HEK293 (cell line): ENCODE data around the gene TMEM198.

ENCODE experiments used
- CTCF ChIA-PET: fragments of 350-600 bp; formaldehyde crosslinking; extraction: SDS; loops from one replicate; lab custom pipeline; 2021; ENCODE audit warnings: antibody characterized with exemption; lab: Yijun Ruan, JAX
- POLR2A ChIA-PET: fragments of 300-600 bp; formaldehyde crosslinking; extraction: SDS; loops from one replicate; lab custom pipeline; 2020; ENCODE audit warnings: antibody characterized with exemption, inconsistent platforms; lab: Yijun Ruan, JAX
- H3K27ac ChIP-seq: fragments of 200-500 bp; sonication (Bioruptor generic); 2 replicates; pipeline ENCODE4 v1.5.1; 2014; ENCODE audit warnings: low read depth, low read length, control low read depth, inconsistent platforms; ENCODE audit errors: extremely low read depth
- H3K36me3 ChIP-seq, 2 experiments: fragments of 200-500 bp in 1 of 2; sonication (Bioruptor generic) in 1 of 2; 1 replicate in 1 of 2; 2 replicates in 1 of 2; pipeline ENCODE4 v1.5.1; 2014 to 2017; ENCODE audit warnings: inconsistent platforms in 2 of 2, low read length in 2 of 2; ENCODE audit not compliant: control insufficient read depth in 2 of 2, insufficient read depth in 1 of 2
- H3K4me1 ChIP-seq: fragments of 200-500 bp; sonication (Bioruptor generic); 2 replicates; pipeline ENCODE4 v1.5.1; 2014; ENCODE audit warnings: mild to moderate bottlenecking, low read length, inconsistent platforms; ENCODE audit not compliant: control insufficient read depth, insufficient read depth
- H3K4me3 ChIP-seq: 2 replicates; pipeline ENCODE4 v1.5.1; 2011; ENCODE audit warnings: low read depth, mild to moderate bottlenecking, control low read depth, low read length, moderate library complexity
- H3K9me3 ChIP-seq: fragments of 200-500 bp; sonication (Bioruptor generic); 2 replicates; pipeline ENCODE4 v1.5.1; 2014; ENCODE audit warnings: low read depth, low read length, inconsistent platforms; ENCODE audit not compliant: control insufficient read depth, insufficient read depth
- GLI4 ChIP-seq: fragments of 450-650 bp; formaldehyde crosslinking; IDR thresholded peaks from 2 replicates; pipeline ENCODE4 v1.5.1; 2016; ENCODE audit warnings: missing biosample characterization, missing genetic modification characterization
- GLIS2 ChIP-seq: fragments of 450-650 bp; formaldehyde crosslinking; IDR thresholded peaks from 2 replicates; pipeline ENCODE4 v1.5.1; 2016; ENCODE audit warnings: missing biosample characterization, missing genetic modification characterization
- TRIM28 ChIP-seq: IDR thresholded peaks from 2 replicates; pipeline ENCODE4 v1.6.1; 2011; ENCODE audit warnings: low read length, control low read depth, borderline replicate concordance
- WT1 ChIP-seq: fragments of 450-650 bp; formaldehyde crosslinking; IDR thresholded peaks from 2 replicates; pipeline ENCODE4 v1.5.1; 2016; ENCODE audit warnings: missing biosample characterization, missing genetic modification characterization
- ZBTB20 ChIP-seq: fragments of 450-650 bp; formaldehyde crosslinking; IDR thresholded peaks from 2 replicates; pipeline ENCODE4 v1.5.1; 2016; ENCODE audit warnings: missing biosample characterization, missing genetic modification characterization
- ZNF174 ChIP-seq: fragments of 450-650 bp; formaldehyde crosslinking; IDR thresholded peaks from 2 replicates; pipeline ENCODE4 v1.5.0; 2017; ENCODE audit warnings: missing biosample characterization, mild to moderate bottlenecking, missing genetic modification characterization
- ZNF362 ChIP-seq: fragments of 450-650 bp; formaldehyde crosslinking; IDR thresholded peaks from 2 replicates; pipeline ENCODE4 v1.5.1; 2016; ENCODE audit warnings: missing biosample characterization, missing genetic modification characterization
- ZNF37A ChIP-seq: fragments of 450-650 bp; IDR thresholded peaks from 2 replicates; pipeline ENCODE4 v1.5.1; 2018; ENCODE audit warnings: missing biosample characterization, missing genetic modification characterization
- ZNF391 ChIP-seq: fragments of 450-650 bp; formaldehyde crosslinking; IDR thresholded peaks from 2 replicates; pipeline ENCODE4 v1.5.1; 2016; ENCODE audit warnings: low read depth, missing biosample characterization, missing genetic modification characterization, borderline replicate concordance
- ZNF394 ChIP-seq: fragments of 450-650 bp; formaldehyde crosslinking; IDR thresholded peaks from 2 replicates; pipeline ENCODE4 v1.5.1; 2016; ENCODE audit warnings: missing biosample characterization, missing genetic modification characterization, mild to moderate bottlenecking, moderate library complexity, borderline replicate concordance
- ZNF398 ChIP-seq: fragments of 450-650 bp; formaldehyde crosslinking; IDR thresholded peaks from 2 replicates; pipeline ENCODE4 v1.5.1; 2017; ENCODE audit warnings: missing biosample characterization, missing genetic modification characterization
- ZNF48 ChIP-seq: fragments of 450-650 bp; formaldehyde crosslinking; IDR thresholded peaks from 2 replicates; pipeline ENCODE4 v1.5.1; 2016; ENCODE audit warnings: missing biosample characterization, missing genetic modification characterization
- ZNF843 ChIP-seq: fragments of 450-650 bp; formaldehyde crosslinking; IDR thresholded peaks from 2 replicates; pipeline ENCODE4 v1.5.1; 2016; ENCODE audit warnings: missing biosample characterization, missing genetic modification characterization
- ZSCAN30 ChIP-seq: fragments of 450-650 bp; IDR thresholded peaks from 2 replicates; pipeline ENCODE4 v1.5.1; 2018; ENCODE audit warnings: missing biosample characterization, mild to moderate bottlenecking, missing genetic modification characterization, moderate library complexity
- ZXDB ChIP-seq: fragments of 450-650 bp; formaldehyde crosslinking; IDR thresholded peaks from 2 replicates; pipeline ENCODE4 v1.5.1; 2016; ENCODE audit warnings: missing biosample characterization, missing genetic modification characterization
- TF ChIP-seq, protein P1 (sequence below): fragments of 450-650 bp; formaldehyde crosslinking; IDR thresholded peaks from 2 replicates; pipeline ENCODE4 v1.5.1; 2017; ENCODE audit warnings: missing biosample characterization, missing genetic modification characterization
- TF ChIP-seq, protein P2 (sequence below): fragments of 450-650 bp; formaldehyde crosslinking; IDR thresholded peaks from 2 replicates; pipeline ENCODE4 v1.5.1; 2016; ENCODE audit warnings: missing biosample characterization, missing genetic modification characterization, borderline replicate concordance
- TF ChIP-seq, protein P3 (sequence below): fragments of 450-650 bp; IDR thresholded peaks from 2 replicates; pipeline ENCODE4 v1.5.1; 2018; ENCODE audit warnings: missing biosample characterization, mild to moderate bottlenecking, missing genetic modification characterization

TMEM198 gene

GRCh38 chr2:219553463-219553963 lies 9.7 kb downstream of the TMEM198 start (continued):
- TF ChIP-seq ZBTB20 (no peak), ZSCAN30 (no peak), ZNF398 (tag by site-specific recombination) (no peak), GLI4 (tag by site-specific recombination) (no peak), ZNF37A (no peak), ZNF48 (tag by site-specific recombination) (no peak)
- TF ChIP-seq, protein P1, sequence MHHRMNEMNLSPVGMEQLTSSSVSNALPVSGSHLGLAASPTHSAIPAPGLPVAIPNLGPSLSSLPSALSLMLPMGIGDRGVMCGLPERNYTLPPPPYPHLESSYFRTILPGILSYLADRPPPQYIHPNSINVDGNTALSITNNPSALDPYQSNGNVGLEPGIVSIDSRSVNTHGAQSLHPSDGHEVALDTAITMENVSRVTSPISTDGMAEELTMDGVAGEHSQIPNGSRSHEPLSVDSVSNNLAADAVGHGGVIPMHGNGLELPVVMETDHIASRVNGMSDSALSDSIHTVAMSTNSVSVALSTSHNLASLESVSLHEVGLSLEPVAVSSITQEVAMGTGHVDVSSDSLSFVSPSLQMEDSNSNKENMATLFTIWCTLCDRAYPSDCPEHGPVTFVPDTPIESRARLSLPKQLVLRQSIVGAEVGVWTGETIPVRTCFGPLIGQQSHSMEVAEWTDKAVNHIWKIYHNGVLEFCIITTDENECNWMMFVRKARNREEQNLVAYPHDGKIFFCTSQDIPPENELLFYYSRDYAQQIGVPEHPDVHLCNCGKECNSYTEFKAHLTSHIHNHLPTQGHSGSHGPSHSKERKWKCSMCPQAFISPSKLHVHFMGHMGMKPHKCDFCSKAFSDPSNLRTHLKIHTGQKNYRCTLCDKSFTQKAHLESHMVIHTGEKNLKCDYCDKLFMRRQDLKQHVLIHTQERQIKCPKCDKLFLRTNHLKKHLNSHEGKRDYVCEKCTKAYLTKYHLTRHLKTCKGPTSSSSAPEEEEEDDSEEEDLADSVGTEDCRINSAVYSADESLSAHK (tag by site-specific recombination), result no peak

DNA sequence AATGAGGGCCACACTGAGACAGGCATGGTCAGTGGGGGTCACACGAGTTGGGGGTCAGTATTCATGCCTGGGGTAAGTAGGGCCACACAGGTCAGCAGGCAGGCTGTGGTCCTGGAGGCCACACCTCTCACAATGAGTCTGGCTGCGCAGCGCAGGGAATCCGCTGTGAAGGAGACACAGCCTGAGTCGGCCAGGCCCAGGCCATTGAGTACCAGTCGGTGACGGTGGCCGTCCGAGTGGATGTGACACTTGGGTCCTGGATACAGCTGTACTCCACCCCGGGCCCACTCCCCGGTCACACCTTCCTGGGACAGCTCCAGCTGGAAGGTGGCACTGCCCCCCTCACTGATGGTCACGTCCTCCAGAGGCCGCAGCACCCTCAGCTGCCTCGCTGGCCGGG lies 10.5 kb downstream of the TMEM198 start:
- no peaks in the 10 kb centered on the region for H3K9me3 ChIP-seq
- POLR2A ChIA-PET, result interaction anchor here (0.7 to 1.1 kb wide), 2 partner anchors 13 to 43 kb away, joined by 3 read pairs; no protein-coding TSS in a partner anchor
- peaks cover 0 to 36% of the 10 kb centered on the region in 2 experiments; a peak in 1 of 3 replicates for H3K36me3 ChIP-seq
- TF ChIP-seq ZNF362 (tag by site-specific recombination) (no peak), GLIS2 (0 out of 2 replicates have a peak, but pooled peaks have one; percentile 20)
- H3K4me1 ChIP-seq, result peaks cover 3% of the 10 kb centered on the region; the same call in 1 of the 2 replicates
- no peak overlapping the region for H3K27ac ChIP-seq
- no peak overlapping the region for H3K4me3 ChIP-seq
- CTCF ChIA-PET, result interaction anchor here (1.1 to 2.7 kb wide), 2 partner anchors 13 to 88 kb away, joined by 3 to 10 read pairs; no protein-coding TSS in a partner anchor

- CTCF ChIA-PET, result interaction anchor here (0.8 to 2.7 kb wide), 3 partner anchors 14 to 86 kb away, joined by 3 to 10 read pairs (median 4); no protein-coding TSS in a partner anchor
- TF ChIP-seq, protein P2, sequence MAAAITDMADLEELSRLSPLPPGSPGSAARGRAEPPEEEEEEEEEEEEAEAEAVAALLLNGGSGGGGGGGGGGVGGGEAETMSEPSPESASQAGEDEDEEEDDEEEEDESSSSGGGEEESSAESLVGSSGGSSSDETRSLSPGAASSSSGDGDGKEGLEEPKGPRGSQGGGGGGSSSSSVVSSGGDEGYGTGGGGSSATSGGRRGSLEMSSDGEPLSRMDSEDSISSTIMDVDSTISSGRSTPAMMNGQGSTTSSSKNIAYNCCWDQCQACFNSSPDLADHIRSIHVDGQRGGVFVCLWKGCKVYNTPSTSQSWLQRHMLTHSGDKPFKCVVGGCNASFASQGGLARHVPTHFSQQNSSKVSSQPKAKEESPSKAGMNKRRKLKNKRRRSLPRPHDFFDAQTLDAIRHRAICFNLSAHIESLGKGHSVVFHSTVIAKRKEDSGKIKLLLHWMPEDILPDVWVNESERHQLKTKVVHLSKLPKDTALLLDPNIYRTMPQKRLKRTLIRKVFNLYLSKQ (tag by site-specific recombination), result no peak
- no peak for TF ChIP-seq ZNF843 (tag by site-specific recombination)
- TF ChIP-seq ZNF174, result no peak
- no peak for TF ChIP-seq TRIM28
- TF ChIP-seq ZNF48 (tag by site-specific recombination), result no peak
- TF ChIP-seq, protein P3, sequence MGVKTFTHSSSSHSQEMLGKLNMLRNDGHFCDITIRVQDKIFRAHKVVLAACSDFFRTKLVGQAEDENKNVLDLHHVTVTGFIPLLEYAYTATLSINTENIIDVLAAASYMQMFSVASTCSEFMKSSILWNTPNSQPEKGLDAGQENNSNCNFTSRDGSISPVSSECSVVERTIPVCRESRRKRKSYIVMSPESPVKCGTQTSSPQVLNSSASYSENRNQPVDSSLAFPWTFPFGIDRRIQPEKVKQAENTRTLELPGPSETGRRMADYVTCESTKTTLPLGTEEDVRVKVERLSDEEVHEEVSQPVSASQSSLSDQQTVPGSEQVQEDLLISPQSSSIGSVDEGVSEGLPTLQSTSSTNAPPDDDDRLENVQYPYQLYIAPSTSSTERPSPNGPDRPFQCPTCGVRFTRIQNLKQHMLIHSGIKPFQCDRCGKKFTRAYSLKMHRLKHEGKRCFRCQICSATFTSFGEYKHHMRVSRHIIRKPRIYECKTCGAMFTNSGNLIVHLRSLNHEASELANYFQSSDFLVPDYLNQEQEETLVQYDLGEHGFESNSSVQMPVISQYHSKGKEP, result no peak
- TF ChIP-seq WT1 (tag by site-specific recombination), result no peak
- TF ChIP-seq ZXDB (tag by site-specific recombination), result no peak
- no peak for TF ChIP-seq ZNF394 (tag by site-specific recombination)
- TF ChIP-seq ZNF391 (tag by site-specific recombination), result no peak
- TF ChIP-seq ZNF398 (tag by site-specific recombination), result no peak
- Histone ChIP-seq H3K9me3 (no peaks in the 10 kb centered on the region), H3K36me3 (peaks cover 0 to 39% of the 10 kb centered on the region in 2 experiments; a peak in 1 of 3 replicates), H3K4me1 (peaks cover 3% of the 10 kb centered on the region; the same call in 1 of the 2 replicates), H3K4me3 (no peak overlapping the region), H3K27ac (no peak overlapping the region)
- POLR2A ChIA-PET, result interaction anchor here (2.4 kb wide), 1 partner anchor 15 kb away, joined by 10 read pairs; the partner anchor contains the start of genes INHA and OBSL1
Observed at GRCh38 chr2:219555956-219556355, 12.1 kb downstream of the TMEM198 start.
